Activated naive CD8-positive, alpha-beta T cell treated with anti-CD3 and anti-CD28 coated beads, Interleukin-2, amount 50 U/mL, for 16 hours (primary cell): ENCODE data around the gene PTPRN2.
"Not testable (repeated sequence)": the region's sequence is repeated elsewhere in the genome, so short reads cannot be mapped to it uniquely, and the experiment has no call there.

Experiments
- DNase-seq: peaks from one replicate; pipeline ENCODE4 v3.0.0-alpha.2; 2020; ENCODE audit warnings: low read depth, low spot score

The PTPRN2 gene

GRCh38 chr7:157952050-157952667 lies 635.5 kb downstream of the PTPRN2 start:
- DNase-seq: no peak

GRCh38 chr7:157951300-157952049 lies 636.1 kb downstream of the PTPRN2 start:
- no peak for DNase-seq

DNA sequence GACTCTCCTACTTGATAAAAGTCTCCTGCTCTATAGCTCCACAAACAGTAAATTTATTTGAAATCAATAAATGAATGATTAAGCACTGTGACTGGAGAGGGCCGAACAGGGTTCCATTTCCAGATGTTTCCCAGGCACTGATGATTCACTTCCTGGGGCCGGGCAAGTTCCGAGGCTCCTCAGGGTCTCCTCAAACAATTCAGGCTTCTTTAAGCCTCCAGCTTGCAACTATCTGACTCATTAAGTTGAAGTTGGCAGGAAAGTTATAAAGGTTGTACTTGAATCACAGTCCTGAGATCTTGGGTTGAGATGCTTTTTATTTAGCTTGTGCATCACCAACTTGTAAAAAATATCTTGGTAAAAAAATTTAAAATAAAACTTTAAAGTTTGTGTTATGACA lies 637.9 kb downstream of the PTPRN2 start:
- DNase-seq: no peak

GRCh38 chr7:157947504-157947903 lies 640.1 kb downstream of the PTPRN2 start:
- DNase-seq: no peak

DNA sequence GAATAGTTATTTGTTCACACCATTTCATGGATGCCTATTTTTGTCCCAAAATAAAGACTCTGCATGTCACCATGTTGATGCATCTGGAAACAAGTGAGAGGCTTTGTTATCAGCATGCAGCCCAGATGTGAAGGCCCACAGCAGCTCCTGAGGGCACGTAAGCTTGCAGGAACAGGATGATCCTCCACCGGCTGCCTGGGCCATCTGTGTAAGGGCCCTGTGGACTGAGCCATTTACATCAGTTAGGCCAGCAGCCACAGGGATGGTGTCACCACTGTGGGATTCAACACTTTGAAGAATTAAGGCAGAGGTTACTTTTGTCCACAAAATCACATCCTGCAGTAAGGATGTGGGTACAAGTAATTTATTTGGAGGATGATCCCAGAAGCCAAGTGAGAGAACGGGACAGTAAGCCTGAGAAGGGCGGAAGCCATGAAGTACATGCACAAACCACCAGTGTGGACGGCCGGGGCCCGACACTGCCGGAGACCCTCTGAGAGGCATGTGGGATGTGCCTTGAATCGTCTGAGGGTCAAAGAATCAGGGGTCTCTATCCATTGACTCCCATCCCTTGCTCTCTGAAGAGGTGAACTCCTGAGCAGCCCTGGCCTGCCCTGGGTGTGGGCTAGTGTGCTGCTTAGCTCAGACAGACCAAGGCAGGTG lies 641.1 kb downstream of the PTPRN2 start:
- no peak for DNase-seq

GRCh38 chr7:157945401-157945800 lies 642.2 kb downstream of the PTPRN2 start:
- DNase-seq: no peak

DNA sequence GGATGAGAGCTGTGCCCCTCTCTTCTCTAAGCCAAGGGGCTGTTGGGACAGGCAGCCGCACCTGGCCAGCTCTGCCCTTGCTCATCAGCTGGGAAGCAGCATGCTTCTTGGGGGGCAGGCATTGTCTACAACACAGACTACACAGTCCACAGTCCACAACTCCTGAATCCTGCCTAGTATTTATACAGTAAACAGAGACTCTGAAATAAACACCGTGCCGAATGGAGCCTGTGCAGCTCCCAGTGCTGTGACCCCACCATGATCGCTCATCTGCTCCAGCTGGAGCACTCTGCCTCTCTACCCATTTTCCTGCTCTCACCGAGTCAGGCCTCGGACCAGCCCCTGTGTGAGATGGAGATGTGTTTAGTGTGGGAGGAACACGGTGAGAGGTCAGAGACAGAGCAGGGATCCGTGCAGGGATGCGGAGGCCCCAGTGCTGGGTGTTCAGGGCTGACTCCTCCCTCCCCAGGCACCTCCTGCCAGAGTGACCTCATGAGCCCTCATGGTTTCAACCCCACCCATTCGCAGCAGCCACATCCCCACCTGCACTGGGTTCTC lies 642.8 kb downstream of the PTPRN2 start:
- no peak for DNase-seq

DNA sequence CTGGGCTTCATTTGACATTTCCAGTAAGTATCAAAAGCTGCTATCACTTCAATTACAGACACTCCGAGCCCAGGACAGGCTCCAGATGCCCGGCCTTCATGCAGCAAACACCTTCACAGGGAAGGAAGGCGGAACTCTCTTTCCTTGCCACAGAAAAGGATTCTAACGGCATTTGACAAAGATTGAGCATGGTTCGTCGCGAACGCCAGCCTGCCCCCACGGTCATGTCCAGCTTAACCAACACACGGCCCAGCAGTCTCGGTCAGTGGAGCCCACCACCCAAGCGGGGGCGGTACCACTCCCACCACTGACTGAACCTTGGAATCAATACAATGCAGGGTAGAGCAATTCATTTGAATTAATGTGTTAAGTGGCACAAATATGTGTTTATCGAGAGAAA lies 643.6 kb downstream of the PTPRN2 start:
- DNase-seq: no peak

GRCh38 chr7:157943561-157943960 lies 644.1 kb downstream of the PTPRN2 start:
- no peak for DNase-seq

- no peak for DNase-seq
Observed at GRCh38 chr7:157941210-157941609, 646.4 kb downstream of the PTPRN2 start.

GRCh38 chr7:157940497-157940896 lies 647.1 kb downstream of the PTPRN2 start:
- DNase-seq: no peak

DNA sequence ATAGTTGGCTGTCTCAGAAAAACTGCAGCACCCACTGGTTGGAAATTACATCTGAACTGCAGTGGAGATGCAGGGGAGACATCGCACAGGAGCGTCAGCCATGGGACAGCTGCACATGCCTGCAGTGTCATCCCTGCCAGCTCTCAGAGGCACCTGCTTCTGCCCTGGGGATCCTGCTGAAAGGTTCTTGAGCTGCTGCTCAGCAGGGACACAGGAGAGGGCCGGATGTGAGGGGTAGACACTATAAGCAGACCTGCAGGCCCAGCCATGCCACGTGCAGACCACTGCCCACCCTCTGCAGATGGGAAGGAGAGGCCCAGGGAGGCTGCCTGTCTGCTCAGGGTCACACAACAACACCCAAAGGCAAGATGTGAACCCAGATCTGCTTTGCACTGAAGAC lies 649.4 kb downstream of the PTPRN2 start:
- no peak for DNase-seq

DNA sequence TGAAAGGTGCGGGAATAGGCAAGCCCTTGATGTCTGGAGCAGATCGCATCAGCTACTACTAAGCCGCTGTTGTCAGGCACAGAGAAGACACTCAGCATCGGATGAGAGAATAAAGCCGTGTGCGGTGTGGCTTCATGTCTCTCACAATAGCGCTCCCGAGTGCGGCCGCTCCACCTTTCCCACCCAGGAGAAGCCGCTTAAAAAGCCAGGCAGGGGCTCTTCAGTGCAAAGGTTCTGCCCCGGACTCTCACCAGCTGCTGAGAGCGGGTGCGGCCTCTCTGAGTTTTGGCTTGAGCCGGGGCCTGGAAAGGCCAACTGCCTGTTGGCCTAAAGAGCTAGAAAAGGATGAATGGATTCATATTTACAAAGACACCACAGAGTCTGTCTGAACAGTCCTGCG lies 650.2 kb downstream of the PTPRN2 start:
- no peak for DNase-seq

DNA sequence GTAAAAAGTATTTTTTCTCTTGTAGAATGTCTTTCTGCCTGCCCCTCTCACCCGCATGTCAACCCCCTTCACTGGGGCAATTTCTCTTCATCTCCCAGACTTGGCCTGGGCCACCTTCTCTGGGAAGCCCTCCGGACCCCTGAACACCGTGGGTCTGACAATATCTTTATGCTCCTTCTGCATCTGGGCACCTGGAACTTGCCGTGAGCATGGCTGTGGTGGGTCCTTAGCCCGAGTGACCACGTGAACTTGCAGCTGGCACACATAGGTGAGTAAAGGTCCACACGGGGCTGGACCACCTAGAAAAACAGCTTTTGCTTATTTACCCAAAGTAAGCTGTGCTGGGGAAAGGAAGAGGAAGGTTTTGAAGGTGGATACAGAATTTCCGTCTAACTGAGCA lies 650.6 kb downstream of the PTPRN2 start:
- DNase-seq: no peak

GRCh38 chr7:157935721-157936120 lies 651.9 kb downstream of the PTPRN2 start:
- DNase-seq: not testable (repeated sequence)

DNA sequence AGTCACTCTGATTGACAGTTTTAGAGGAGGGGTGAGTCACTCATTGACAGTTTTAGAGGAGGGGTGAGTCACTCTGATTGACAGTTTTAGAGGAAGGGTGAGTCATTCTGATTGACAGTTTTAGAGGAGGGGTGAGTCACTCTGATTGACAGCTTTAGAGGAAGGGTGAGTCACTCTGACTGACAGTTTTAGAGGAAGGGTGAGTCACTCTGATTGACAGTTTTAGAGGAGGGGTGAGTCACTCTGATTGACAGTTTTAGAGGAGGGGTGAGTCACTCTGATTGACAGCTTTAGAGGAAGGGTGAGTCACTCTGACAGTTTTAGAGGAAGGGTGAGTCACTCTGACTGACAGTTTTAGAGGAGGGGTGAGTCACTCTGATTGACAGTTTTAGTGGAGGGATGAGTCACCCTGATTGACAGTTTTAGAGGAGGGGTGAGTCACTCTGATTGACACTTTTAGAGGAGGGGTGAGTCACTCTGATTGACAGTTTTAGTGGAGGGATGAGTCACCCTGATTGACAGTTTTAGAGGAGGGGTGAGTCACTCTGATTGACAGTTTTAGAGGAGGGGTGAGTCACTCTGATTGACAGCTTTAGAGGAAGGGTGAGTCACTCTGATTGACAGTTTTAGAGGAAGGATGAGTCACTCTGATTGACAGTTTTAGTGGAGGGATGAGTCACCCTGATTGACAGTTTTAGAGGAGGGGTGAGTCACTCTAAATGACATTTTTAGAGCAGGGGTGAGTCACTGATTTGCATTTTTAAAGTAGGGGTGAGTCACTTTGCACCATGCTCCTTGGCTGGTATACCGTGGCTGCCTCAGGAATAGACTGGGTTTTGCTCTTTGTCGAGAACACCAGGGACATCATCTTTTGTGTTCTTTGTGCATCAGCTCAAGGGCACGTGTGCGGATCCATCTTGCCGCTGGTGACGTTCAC lies 654.1 kb downstream of the PTPRN2 start:
- DNase-seq: not testable (repeated sequence)

DNA sequence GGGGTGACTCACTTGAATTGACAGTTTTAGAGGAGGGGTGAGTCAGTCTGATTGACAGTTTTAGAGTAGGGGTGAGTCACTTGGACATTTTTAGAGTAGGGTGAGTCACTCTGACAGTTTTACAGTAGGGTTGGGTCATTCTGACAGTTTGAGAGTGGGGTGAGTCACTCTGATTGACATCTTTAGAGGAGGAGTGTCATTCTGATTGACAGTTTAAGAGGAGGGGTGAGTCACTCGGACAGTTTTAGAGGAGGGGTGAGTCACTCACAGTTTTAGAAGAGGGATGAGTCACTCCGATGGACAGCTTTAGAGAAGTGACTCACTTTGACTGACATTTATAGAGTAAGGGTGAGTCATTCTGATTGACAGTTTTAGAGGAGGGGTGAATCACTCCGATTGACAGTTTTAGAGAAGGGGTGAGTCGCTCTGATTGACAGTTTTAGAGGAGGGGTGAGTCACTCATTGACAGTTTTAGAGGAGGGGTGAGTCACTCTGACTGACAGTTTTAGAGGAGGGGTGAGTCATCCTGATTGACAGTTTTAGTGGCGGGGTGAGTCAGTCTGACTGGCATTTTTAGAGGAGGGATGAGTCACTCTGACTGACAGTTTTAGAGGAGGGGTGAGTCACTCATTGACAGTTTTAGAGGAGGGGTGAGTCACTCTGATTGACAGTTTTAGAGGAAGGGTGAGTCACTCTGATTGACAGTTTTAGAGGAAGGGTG lies 655.0 kb downstream of the PTPRN2 start:
- no peak for DNase-seq

GRCh38 chr7:157930926-157931466 lies 656.6 kb downstream of the PTPRN2 start:
- no peak for DNase-seq

DNA sequence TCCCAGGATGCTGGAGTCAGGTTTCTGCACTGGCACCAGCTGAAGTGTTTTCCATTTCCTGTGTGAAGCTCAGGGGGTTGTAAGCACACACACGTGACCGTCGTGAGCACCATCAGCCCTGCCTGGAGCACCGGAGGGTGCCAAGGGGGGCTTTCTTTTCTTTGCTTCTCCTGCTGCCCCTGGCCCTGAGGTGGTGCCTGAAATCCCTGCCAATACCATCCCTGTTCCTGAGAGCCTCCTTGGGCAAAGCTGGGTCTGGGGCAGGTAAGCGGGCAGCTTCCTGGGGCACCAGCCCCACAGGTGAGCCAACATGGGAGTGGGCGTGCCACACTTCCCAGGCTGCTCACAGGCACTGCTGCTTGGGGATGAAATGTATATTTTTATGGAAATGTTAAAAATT lies 657.2 kb downstream of the PTPRN2 start:
- no peak for DNase-seq

DNA sequence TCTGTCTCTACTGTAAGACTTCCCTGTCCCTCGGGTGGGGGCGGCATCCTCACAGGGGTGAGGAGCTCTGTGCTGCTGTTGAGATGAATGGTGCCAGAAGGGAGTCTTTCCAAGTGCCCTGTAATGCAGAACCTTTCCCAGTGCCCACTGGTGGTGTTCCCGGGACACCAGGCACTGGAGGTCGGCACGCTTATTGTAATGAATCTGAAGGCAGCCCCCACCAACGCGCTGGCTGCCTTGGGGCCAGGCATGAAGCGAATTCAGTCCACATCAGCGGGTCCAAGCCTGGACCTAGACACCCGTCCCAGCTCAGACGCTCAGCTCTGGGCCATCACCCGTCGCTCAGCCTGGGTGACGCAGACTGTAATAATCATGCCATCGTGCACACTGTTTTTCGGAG lies 658.0 kb downstream of the PTPRN2 start:
- DNase-seq: no peak
